H7 (cell line): Measurements from ENCODE around the gene SLC28A2. TPM values are rescaled to one million over a fixed set of nuclear protein-coding genes. Genes with fewer than 3 reads are reported as not detected.
"Not testable (repeated sequence)": the region's sequence is repeated elsewhere in the genome, so short reads cannot be mapped to it uniquely, and the experiment has no call there.

Source experiments
- DNase-seq: peaks from one replicate; pipeline ENCODE4 v3.0.0; 2012
- H3K27me3 ChIP-seq: 2 replicates; pipeline ENCODE4 v1.6.0; 2011; ENCODE audit warnings: mild to moderate bottlenecking, low read length; ENCODE audit not compliant: control insufficient read depth, insufficient read depth
- H3K36me3 ChIP-seq: replicated peaks from 2 replicates; pipeline ENCODE4 v1.5.1; 2011; ENCODE audit warnings: low read length; ENCODE audit not compliant: control insufficient read depth, insufficient read depth
- H3K4me3 ChIP-seq: 2 replicates; pipeline ENCODE4 v1.5.1; 2011; ENCODE audit warnings: low read depth, mild to moderate bottlenecking, control low read depth, low read length, moderate library complexity; ENCODE audit not compliant: insufficient read depth
- total RNA-seq: library from RNA; depleted of rRNA; stranded (reverse); fragments of >200 nt; shearing (Covaris generic); gene quantifications from 2 replicates; pipeline ENCODE4 v1.2.3, GENCODE V29; 2014

Gene SLC28A2
- total RNA-seq, 1 experiment from 2014 or later, result not detected

DNA sequence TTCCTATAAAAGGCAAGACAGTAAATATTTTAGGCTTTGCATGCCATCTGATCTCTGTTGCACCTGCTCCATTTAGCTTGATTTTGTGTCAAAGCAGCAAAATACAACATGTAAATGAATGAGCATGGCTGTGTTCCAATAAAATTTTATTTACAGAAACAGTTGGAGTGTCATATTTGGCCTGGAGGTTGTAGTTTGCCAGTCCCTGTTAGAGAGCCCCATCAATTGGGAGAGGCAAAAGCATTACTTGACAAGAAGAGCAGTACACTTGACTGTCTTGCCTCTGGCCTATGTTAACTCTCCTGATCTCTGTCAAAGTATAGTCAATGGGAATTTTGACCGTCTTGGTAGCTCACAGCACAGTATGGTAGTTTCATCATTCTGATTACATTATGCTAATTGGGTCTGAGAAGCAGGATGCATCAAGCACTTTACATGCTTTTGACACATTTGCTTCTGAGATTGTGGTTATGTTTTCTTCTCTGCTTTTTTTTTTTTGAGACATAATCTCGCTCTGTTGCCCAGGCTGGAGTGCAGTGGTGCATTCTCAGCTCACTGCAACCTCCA is 35.4 kb downstream of the SLC28A2 start:
- H3K36me3 ChIP-seq, result no peaks in the 10 kb centered on the region
- H3K4me3 ChIP-seq, result no peak overlapping the region
- DNase-seq, result no peak
- H3K27me3 ChIP-seq, result no peaks in the 10 kb centered on the region

DNA sequence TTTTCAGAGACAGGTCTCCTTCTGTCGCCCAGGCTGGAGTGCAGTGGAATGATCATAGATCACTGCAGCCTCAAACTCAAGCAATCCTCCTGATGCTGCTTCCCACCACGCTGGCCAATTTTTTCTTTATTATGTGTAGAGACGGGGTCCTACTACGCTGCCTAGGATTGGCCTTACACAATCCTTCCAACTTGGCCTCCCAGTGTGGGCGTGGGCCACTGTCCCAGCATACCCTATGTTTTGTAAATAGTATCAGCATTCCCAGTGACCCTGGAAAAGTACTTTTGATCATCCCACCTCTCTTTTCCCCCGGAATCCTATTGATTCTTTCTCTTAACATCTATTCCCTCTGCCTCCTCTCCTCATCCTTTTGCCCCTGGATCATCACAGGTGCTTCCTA is 36.9 kb downstream of the SLC28A2 start:
- H3K36me3 ChIP-seq, result no peaks in the 10 kb centered on the region
- no peaks in the 10 kb centered on the region for H3K27me3 ChIP-seq
- DNase-seq, result no peak
- no peak overlapping the region for H3K4me3 ChIP-seq

DNA sequence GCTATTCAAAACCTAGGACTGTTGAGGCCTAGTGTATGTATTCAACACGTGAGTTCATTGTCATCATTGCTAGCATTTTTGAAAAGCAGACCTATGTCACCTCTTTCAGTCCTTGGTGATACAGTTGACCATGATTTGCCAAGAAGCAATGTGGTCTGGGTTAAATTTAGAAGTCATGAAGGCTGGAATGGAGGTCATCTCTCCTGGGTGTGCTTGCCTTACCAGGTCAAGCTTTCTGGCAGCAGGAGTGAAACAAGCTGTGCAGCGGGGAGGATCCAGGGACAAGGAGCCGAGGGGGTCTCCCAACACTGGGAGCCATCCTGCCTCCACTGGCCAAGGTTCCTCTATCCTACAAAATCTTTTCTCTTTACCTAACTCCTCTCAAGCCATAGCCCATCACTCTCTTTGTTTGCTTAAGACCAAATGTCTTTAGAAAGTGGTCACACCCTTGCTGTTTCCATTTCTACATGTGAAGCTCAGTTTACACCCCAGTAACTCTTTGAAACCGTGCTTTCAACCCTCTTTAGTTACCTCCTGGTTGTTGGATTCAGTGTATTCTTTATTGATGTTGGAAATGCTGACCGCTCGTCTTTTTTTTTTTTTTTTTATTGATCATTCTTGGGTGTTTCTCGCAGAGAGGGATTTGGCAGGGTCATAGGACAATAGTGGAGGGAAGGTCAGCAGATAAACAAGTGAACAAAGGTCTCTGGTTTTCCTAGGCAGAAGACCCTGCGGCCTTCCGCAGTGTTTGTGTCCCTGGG is 40.0 kb downstream of the SLC28A2 start:
- no peaks in the 10 kb centered on the region for H3K36me3 ChIP-seq

DNA sequence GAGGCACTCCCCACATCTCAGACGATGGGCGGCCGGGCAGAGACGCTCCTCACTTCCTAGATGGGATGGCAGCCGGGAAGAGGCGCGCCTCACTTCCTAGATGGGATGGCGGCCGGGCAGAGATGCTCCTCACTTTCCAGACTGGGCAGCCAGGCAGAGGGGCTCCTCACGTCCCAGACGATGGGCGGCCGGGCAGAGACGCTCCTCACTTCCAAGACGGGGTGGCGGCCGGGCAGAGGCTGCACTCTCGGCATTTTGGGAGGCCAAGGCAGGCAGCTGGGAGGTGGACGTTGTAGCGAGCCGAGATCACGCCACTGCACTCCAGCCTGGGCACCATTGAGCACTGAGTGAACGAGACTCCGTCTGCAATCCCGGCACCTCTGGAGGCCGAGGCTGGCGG is 41.3 kb downstream of the SLC28A2 start:
- DNase-seq, H3K27me3 ChIP-seq, H3K4me3 ChIP-seq, H3K36me3 ChIP-seq: not testable (repeated sequence)

More for the DNA sequence above, 40.0 kb downstream of the SLC28A2 start:
- no peak for DNase-seq
- Histone ChIP-seq H3K4me3 (no peak overlapping the region), H3K27me3 (no peaks in the 10 kb centered on the region)

DNA sequence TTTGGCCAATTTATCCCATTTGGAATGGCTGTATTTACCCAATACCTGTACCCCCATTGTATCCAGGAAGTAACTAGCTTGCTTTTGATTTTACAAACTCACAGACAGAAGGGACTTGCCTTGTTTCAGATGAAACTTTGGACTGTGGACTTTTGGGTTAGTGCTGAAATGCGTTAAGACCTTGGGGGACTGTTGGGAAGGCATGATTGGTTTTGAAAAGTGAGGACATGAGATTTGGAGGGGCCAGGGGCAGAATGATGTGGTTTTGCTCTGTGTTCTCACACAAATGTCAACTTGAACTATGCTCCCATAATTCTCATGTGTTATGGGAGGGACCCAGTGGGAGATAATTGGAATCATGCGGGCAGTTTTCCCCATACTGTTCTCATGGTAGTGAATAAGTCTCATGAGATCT is 46.9 kb downstream of the SLC28A2 start:
- H3K4me3 ChIP-seq, DNase-seq, H3K36me3 ChIP-seq, H3K27me3 ChIP-seq: not testable (repeated sequence)

DNA sequence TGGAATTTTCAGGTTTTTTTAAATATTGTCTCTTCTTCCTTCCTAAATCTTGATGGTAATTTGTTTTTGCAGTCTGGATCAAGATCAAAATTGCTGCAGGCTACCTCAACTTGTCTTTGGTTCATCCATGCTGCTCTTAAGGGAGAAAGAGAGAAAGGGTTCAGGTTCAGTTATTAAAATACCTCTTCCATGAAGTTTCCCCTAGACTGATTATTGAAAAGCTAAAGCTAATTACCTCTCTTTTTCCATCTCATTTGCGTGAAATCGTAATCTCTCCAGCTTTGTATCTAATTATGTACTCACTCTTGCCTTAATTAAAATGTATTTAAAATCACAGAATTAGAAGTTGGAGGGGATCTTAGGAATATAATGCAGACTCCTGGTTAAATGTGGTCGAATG is 52.7 kb downstream of the SLC28A2 start:
- Histone ChIP-seq H3K27me3 (no peaks in the 10 kb centered on the region), H3K4me3 (no peak overlapping the region), H3K36me3 (no peaks in the 10 kb centered on the region)
- DNase-seq, result no peak

DNA sequence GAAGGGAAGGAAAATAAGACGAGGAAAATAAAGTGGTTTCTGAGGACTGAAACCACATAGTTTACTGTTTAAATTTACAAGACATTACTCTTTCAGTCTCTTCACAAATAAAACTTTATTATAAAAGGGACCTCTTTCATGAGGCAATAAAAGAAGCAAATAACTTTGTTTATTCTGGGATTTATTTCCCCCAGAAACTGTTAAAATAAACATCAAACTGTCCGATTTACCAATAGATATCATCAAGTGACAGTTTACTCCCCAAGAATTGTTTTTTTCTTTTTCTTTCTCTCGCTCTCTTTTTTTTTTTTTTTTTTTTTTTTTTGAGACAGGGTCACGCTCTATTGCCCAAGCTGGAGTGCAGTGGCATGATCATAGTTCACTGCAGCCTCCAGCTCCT is 54.1 kb downstream of the SLC28A2 start:
- Histone ChIP-seq H3K36me3 (no peaks in the 10 kb centered on the region), H3K4me3 (no peak overlapping the region), H3K27me3 (no peaks in the 10 kb centered on the region)
- DNase-seq, result no peak

DNA sequence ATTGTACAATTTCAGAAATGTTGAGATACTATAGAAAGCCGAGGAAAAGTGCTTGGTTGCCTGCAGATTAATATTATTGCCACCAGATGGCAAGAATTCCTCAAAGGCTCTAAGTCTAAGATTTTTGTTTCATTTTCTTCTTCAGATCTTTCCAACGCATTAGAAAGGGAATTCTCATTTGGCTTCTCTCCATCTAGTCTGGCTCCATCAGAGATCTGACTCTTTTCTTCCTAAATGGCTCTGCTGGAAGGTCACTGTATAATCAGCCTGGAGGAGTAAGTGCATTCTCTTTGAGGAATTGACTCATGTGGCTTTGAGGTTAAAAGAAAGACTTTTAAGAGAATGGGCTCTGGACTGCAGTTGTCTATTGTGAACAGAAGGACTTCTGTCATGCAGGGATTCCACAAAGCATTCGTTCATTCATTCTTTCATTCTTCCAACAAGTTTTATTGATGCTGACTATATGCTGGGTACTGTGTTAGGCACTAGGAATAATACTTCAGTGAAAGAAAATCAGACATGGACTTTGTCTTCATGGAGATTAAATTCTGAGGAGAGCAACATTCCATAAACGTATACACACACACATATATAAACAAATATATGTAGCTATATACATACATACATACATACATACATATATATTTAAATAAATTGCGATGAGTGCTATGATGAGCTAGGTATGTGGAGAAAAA is 55.3 kb downstream of the SLC28A2 start:
- no peak for DNase-seq
- Histone ChIP-seq H3K4me3 (no peak overlapping the region), H3K27me3 (no peaks in the 10 kb centered on the region), H3K36me3 (no peaks in the 10 kb centered on the region)

DNA sequence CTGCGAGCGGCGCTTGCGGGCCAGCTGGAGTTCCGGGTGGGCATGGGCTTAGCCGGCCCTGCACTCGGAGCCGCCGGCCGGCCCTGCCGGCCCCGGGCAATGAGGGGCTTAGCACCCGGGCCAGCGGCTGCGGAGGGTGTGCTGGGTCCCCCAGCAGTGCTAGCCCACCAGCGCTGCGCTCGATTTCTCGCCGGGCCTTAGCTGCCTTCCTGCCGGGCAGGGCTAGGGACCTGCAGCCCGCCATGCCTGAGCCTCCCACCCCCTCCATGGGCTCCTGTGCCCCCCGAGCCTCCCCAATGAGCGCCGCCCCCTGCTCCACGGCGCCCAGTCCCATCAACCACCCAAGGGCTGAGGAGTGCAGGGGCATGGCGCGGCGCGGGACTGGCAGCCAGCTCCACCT is 62.1 kb downstream of the SLC28A2 start:
- not testable (repeated sequence) for H3K36me3 ChIP-seq, H3K27me3 ChIP-seq, H3K4me3 ChIP-seq, DNase-seq

DNA sequence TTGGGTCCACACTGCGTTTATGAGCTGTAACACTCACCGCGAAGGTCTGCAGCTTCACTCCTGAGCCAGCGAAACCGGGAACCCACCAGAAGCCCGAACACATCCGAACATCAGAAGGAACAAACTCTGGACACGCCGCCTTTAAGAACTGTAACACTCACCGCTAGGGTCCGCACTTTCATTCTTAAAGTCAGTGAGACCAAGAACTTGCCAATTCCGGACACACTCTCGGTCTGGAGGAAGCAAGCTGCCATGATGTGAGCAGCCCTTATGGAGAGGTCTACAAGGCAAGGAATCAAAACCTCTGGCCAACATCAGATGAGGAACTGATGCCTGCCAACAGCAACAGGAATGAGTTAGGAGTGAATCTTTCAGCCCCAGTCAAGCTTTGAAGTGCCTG is 62.9 kb downstream of the SLC28A2 start:
- Histone ChIP-seq H3K36me3 (no peaks in the 10 kb centered on the region), H3K4me3 (no peak overlapping the region), H3K27me3 (no peaks in the 10 kb centered on the region)
- peak; percentile 36 for DNase-seq

DNA sequence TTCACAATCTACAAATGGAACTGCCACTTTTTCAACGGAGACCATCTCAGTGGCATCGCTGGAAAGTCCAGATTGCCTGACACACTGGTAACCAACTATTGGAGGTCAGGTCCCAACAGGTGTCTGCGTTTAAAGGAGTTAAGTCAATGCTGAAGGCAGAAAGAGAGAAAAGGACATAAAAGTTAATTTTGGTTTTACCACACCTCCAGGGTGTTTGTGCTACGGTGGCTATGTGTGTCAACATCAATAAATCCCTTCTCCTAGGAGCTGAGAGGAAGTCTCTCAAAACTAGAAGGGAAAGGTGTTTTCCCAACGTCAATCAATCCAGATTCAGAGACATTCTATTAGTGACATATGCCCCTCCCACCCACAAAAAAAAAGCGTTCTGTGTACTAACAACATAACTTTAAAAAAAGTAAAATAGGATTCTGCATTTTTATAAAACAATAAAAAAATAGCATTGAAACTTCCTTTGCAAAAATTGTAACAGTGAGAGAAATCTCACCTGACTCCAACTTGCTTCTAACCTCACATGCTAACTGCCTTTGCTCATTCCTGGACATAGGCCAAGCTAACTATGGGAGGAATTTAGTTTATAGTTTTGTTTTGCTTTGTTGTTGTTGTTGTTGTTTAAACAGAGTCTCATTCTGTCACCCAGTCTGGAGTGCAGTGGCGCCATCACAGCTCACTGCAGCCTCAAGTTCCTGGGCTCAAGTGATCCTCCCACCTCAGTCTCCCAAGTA is 67.6 kb downstream of the SLC28A2 start:
- DNase-seq, result no peak
- Histone ChIP-seq H3K27me3 (no peaks in the 10 kb centered on the region), H3K4me3 (no peak overlapping the region), H3K36me3 (no peaks in the 10 kb centered on the region)

DNA sequence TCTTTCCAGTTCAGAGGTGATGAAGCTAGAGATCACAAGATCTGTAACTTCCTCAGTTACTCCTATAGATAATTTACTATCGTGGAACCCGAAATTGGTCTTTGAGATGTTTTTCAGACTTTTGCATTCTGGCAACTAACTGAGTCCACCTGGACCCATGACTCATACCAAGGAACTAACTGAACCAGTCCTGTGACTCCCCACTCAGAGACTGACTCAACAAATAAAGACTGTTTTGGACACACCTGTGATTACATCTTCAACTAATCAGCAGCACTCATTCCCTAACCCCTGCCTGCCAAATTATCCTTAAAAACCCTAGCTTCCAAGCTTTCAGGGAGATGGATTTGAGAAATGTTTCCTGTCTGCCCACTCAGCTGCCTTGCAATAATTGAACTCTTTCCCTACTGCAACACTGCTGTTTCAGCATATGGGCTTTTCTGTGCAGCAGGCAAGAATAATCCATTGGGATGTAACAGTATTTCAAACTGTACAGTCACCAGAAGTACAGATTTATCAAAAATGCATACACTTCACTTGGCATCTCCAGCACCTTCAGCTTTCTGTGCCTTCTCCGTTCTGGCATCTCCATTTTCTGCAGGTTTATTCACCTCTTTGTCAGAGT is 68.7 kb downstream of the SLC28A2 start:
- H3K4me3 ChIP-seq, result no peak overlapping the region
- no peaks in the 10 kb centered on the region for H3K27me3 ChIP-seq
- DNase-seq, result no peak
- H3K36me3 ChIP-seq, result no peaks in the 10 kb centered on the region

DNA sequence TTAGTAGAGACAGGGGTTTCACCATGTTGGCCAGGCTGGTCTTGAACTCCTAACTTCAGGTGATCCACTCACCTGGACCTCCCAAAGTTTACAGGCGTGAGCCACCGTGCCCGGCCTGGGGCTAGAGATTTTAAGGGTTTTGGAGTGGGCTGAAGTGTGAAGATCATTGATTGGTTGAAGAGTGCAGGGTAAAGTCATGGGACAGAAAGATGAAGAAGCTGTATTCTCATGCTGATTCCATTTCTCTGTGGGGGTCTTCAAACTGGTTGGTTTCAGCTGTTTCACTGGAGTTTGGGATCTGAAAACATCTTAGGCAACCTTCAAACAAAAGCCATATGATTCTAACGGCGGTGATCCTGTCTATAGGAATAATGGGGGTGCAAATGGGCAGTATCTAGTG is 74.2 kb downstream of the SLC28A2 start:
- no peak for DNase-seq
- Histone ChIP-seq H3K4me3 (no peak overlapping the region), H3K36me3 (no peaks in the 10 kb centered on the region), H3K27me3 (no peaks in the 10 kb centered on the region)

DNA sequence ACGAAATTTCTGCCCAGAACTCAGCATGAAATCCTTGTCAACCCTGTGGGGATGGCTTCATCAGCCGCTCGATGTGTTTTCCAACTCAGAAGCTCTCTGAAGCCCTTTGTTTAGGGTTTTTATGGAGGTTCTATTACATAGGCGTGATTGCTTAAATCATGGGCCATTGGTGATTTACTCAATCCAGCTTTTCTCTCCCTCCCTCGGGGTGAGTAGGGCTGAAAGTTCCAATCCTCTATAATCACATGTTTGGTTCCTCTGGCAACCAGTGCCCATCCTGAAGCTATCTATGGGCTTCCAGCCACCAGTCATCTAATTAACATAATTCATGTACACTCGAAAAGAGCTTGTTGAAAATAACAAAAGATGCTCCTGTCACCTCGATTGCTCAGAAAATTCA is 74.7 kb downstream of the SLC28A2 start:
- no peak overlapping the region for H3K4me3 ChIP-seq
- H3K27me3 ChIP-seq, result no peaks in the 10 kb centered on the region
- no peak for DNase-seq
- no peaks in the 10 kb centered on the region for H3K36me3 ChIP-seq
